Lower leg skin (tissue), 3 donors: Measurements from ENCODE around the gene PRMT7.

Experiments
- POLR2A ChIP-seq, 2 donors: fragments of 450-650 bp; IDR thresholded peaks; one replicate each; pipeline ENCODE4 v1.6.1; 2016 to 2017; ENCODE audit warnings: antibody characterized with exemption in 2 of 2, mild to moderate bottlenecking in 1 of 2, moderate library complexity in 1 of 2
- TF ChIP-seq, protein P1 (sequence below), 3 donors: fragments of 450-650 bp; IDR thresholded peaks; one replicate each; pipeline ENCODE4 v1.5.1; 2016; ENCODE audit warnings: antibody characterized with exemption in 3 of 3, mild to moderate bottlenecking in 3 of 3, moderate library complexity in 2 of 3

GRCh38 chr16:68371276-68371651, 60.4 kb downstream of the PRMT7 start:
- TF ChIP-seq, protein P1, sequence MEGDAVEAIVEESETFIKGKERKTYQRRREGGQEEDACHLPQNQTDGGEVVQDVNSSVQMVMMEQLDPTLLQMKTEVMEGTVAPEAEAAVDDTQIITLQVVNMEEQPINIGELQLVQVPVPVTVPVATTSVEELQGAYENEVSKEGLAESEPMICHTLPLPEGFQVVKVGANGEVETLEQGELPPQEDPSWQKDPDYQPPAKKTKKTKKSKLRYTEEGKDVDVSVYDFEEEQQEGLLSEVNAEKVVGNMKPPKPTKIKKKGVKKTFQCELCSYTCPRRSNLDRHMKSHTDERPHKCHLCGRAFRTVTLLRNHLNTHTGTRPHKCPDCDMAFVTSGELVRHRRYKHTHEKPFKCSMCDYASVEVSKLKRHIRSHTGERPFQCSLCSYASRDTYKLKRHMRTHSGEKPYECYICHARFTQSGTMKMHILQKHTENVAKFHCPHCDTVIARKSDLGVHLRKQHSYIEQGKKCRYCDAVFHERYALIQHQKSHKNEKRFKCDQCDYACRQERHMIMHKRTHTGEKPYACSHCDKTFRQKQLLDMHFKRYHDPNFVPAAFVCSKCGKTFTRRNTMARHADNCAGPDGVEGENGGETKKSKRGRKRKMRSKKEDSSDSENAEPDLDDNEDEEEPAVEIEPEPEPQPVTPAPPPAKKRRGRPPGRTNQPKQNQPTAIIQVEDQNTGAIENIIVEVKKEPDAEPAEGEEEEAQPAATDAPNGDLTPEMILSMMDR (IDR thresholded peaks at IDR 0.05) = no peak
- TF ChIP-seq POLR2A (IDR thresholded peaks at IDR 0.05) = no peak
